ENCODE measurements around the gene COL19A1. TPM values are rescaled to one million over a fixed set of nuclear protein-coding genes. Genes with fewer than 3 reads are reported as not detected.

COL19A1 gene
- total and polyA plus RNA-seq, 2 of the 13 experiments (the other 11 are each of a cell fraction or from before 2014, with no cell fraction given): not detected

- Histone ChIP-seq H3K4me1 (ENCODE audit: insufficient read depth, low read length) (no peaks in the 10 kb centered on the region), H3K27ac (ENCODE audit: extremely low read length, insufficient read depth, low read length) (no peak overlapping the region), H3K4me2 (ENCODE audit: low read depth, low read length) (no peak overlapping the region), H3K36me3 (replicated peaks in 1 of 2; ENCODE audit: control insufficient read depth in 1 of 2, insufficient read depth in 2 of 2, low read length in 2 of 2) (no peaks in the 10 kb centered on the region), H3K9me3 (ENCODE audit: low read length) (no peaks in the 10 kb centered on the region), H4K20me1 (ENCODE audit: insufficient read depth, low read length) (no peaks in the 10 kb centered on the region), H3K27me3 (ENCODE audit: control insufficient read depth in 1 of 2, insufficient read depth in 2 of 2, low read length in 2 of 2) (no peaks in the 10 kb centered on the region; a peak in 1 of 5 replicates), H2AFZ (ENCODE audit: low read length) (no peak overlapping the region), H3K9ac (ENCODE audit: insufficient read depth, low read depth, low read length) (no peak overlapping the region), H3K79me2 (ENCODE audit: insufficient read depth, low read length) (no peaks in the 10 kb centered on the region), H3K4me3 (replicated peaks in 1 of 3; ENCODE audit: insufficient read depth in 1 of 3, low read depth in 2 of 3, low read length in 3 of 3) (no peak overlapping the region)
- no peak for DNase-seq (ENCODE audit: low spot score)
- no peak for FAIRE-seq
- no peak for ATAC-seq
- no peak for TF ChIP-seq DNMT3B (CRISPR knock-in tag; conservative IDR thresholded peaks at IDR 0.05)
- TF ChIP-seq NR2F1 (CRISPR knock-in tag; IDR thresholded peaks at IDR 0.05): no peak
- TF ChIP-seq ZNF552 (CRISPR knock-in tag; IDR thresholded peaks at IDR 0.05; ENCODE audit: borderline replicate concordance): no peak
- no peak for TF ChIP-seq DDIT3 (CRISPR knock-in tag; IDR thresholded peaks at IDR 0.05)
- no peak for TF ChIP-seq TFE3 (CRISPR knock-in tag; IDR thresholded peaks at IDR 0.05)
- WGBS (ENCODE audit: low lambda C conversion rate): 7% methylated on average over 1 of the region's 1 CpG
- intact Hi-C loops (cut with micrococcal nuclease; ENCODE audit: unreplicated experiment) (no loop called here), in situ Hi-C loops (cut with HindIII; ENCODE audit: extremely low pct_ligation_motif_present, low pct_unique_long_range_greater_than_20kb) (no loop called here)
- no TSS peak for BruUV-seq (replicated peaks)
- ChIA-PET POLR2A (no interaction called here), CTCF (ENCODE audit: low intra/inter-chr PET ratio, low total read pairs) (no interaction called here)
These were observed 220.4 kb downstream of the COL19A1 start for GRCh38 chr6:70086806-70087205.

- Histone ChIP-seq H3K9ac (ENCODE audit: insufficient read depth, low read depth, low read length) (no peak overlapping the region), H3K27me3 (ENCODE audit: control insufficient read depth in 1 of 2, insufficient read depth in 2 of 2, low read length in 2 of 2) (no peaks in the 10 kb centered on the region), H3K4me3 (replicated peaks in 1 of 3; ENCODE audit: insufficient read depth in 1 of 3, low read depth in 2 of 3, low read length in 3 of 3) (no peak overlapping the region), H3K36me3 (replicated peaks in 1 of 2; ENCODE audit: control insufficient read depth in 1 of 2, insufficient read depth in 2 of 2, low read length in 2 of 2) (no peaks in the 10 kb centered on the region), H3K79me2 (ENCODE audit: insufficient read depth, low read length) (no peaks in the 10 kb centered on the region), H2AFZ (ENCODE audit: low read length) (no peak overlapping the region), H3K27ac (ENCODE audit: extremely low read length, insufficient read depth, low read length) (no peak overlapping the region), H3K4me2 (ENCODE audit: low read depth, low read length) (no peak overlapping the region), H3K4me1 (ENCODE audit: insufficient read depth, low read length) (no peaks in the 10 kb centered on the region), H3K9me3 (ENCODE audit: low read length) (no peaks in the 10 kb centered on the region), H4K20me1 (ENCODE audit: insufficient read depth, low read length) (no peaks in the 10 kb centered on the region)
- FAIRE-seq: no peak
- ChIA-PET CTCF (ENCODE audit: low intra/inter-chr PET ratio, low total read pairs) (no interaction called here), POLR2A (no interaction called here)
- 0% methylated on average over 1 of the region's 1 CpG for WGBS (ENCODE audit: low lambda C conversion rate)
- no TSS peak for BruUV-seq (replicated peaks)
- DNase-seq (ENCODE audit: low spot score): no peak
- intact Hi-C loops (cut with micrococcal nuclease; ENCODE audit: unreplicated experiment): no loop called here
- in situ Hi-C loops (cut with HindIII; ENCODE audit: extremely low pct_ligation_motif_present, low pct_unique_long_range_greater_than_20kb): no loop called here
- ATAC-seq: no peak
- no peak for TF ChIP-seq DPF2 (CRISPR knock-in tag; IDR thresholded peaks at IDR 0.05; ENCODE audit: borderline replicate concordance, low read depth)
- TF ChIP-seq KAT8 (CRISPR knock-in tag; IDR thresholded peaks at IDR 0.05): no peak
- TF ChIP-seq TCF7L2 (IDR thresholded peaks at IDR 0.05; ENCODE audit: low read depth, low read length): no peak
- no peak for TF ChIP-seq ZBTB21 (CRISPR knock-in tag; IDR thresholded peaks at IDR 0.05)
- no peak for TF ChIP-seq ZNF776 (CRISPR knock-in tag; IDR thresholded peaks at IDR 0.05)
- TF ChIP-seq NKX3-1 (CRISPR knock-in tag; IDR thresholded peaks at IDR 0.05): no peak
- TF ChIP-seq NR1H2 (CRISPR knock-in tag; IDR thresholded peaks at IDR 0.05; ENCODE audit: borderline replicate concordance, low read depth): no peak
- TF ChIP-seq ZNF619 (CRISPR knock-in tag; IDR thresholded peaks at IDR 0.05): no peak
- no peak for TF ChIP-seq TFDP1 (CRISPR knock-in tag; IDR thresholded peaks at IDR 0.05; ENCODE audit: borderline replicate concordance)
- no peak for TF ChIP-seq XBP1 (CRISPR knock-in tag; IDR thresholded peaks at IDR 0.05)
- no peak for TF ChIP-seq ZNF30 (CRISPR knock-in tag; IDR thresholded peaks at IDR 0.05)
- no peak for TF ChIP-seq FOXP1 (IDR thresholded peaks at IDR 0.05)
- TF ChIP-seq FOXP1 (CRISPR knock-in tag; IDR thresholded peaks at IDR 0.05): no peak
- TF ChIP-seq U2AF2 (IDR thresholded peaks at IDR 0.05; ENCODE audit: low read depth, low read length): no peak
- TF ChIP-seq ZNF605 (CRISPR knock-in tag; IDR thresholded peaks at IDR 0.05): no peak
These were observed 227.8 kb downstream of the COL19A1 start for GRCh38 chr6:70094156-70094555.
